C4-2B (cell line): ENCODE measurements around the gene BRD4.

Experiments
- CTCF ChIP-seq: fragments of 450-650 bp; conservative IDR thresholded peaks from 2 replicates; pipeline ENCODE4 v1.5.1; 2017; ENCODE audit warnings: mild to moderate bottlenecking
- ZFX ChIP-seq: fragments of 450-650 bp; IDR thresholded peaks from 2 replicates; pipeline ENCODE4 v1.6.1; 2017

- TF ChIP-seq CTCF = no peak
- TF ChIP-seq ZFX = no peak
Measured at GRCh38 chr19:15298847-15299567, 33.3 kb downstream of the BRD4 start.
